ENCODE results near the gene MINDY4. TPM values are rescaled to one million over a fixed set of nuclear protein-coding genes. Genes with fewer than 3 reads are reported as not detected.

Gene MINDY4
- total RNA-seq, 1 donor from 2014 or later: 4.1 TPM

DNA sequence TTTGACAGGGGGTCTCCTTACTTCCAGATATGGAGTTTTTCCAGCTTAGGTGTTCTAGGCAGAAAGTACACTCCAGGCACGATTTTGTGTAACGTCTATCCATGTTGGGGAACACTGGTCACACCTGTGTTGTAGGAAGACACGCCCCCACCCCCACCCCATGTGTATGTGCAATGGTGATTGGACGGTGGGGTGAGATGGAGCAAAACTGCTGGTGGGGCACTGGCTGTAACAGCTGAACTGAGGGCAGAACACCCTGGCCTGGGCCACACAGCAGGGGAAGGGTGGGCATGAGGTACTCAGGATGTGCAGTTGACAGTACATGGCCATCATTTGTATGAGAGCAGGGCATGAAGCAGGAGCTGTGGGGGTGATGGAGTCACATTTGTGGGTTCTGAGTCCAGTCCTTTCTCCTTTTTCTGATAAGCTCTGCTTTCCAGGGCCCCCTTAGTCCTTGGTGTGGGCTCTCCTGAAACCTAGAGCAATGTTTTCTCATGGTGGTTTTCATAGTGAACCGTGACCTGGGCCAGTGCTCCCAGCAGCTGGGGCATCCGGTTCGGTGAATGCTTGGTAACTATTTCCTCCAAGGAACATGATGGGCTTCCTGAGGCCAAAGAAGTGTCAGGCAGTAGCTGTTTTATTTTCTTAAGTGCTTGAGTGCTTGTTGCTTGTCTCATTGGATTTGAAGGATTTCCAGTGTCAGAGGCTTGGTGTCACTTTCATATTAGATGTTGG is 77.1 kb downstream of the MINDY4 start:
- Mint-ChIP-seq H3K9me3 (ENCODE audit: unreplicated experiment) (peaks cover 6% of the 10 kb centered on the region), H3K4me3 (ENCODE audit: unreplicated experiment) (no peak overlapping the region), H3K27me3 (ENCODE audit: low read depth, unreplicated experiment) (peaks cover 10% of the 10 kb centered on the region), H3K27ac (ENCODE audit: unreplicated experiment) (no peak overlapping the region), H3K4me1 (ENCODE audit: low read depth, unreplicated experiment) (peaks cover 14% of the 10 kb centered on the region), H3K36me3 (ENCODE audit: low read depth, unreplicated experiment) (peaks cover 3% of the 10 kb centered on the region)
- Histone ChIP-seq H4K20me1 (ENCODE audit: insufficient read depth, low read length) (no peaks in the 10 kb centered on the region), H3K4me1 (ENCODE audit: insufficient read depth, low read length) (no peaks in the 10 kb centered on the region), H3K27me3 (ENCODE audit: insufficient read depth, low read length) (no peaks in the 10 kb centered on the region), H3K9ac (ENCODE audit: low read length) (no peak overlapping the region), H3K4me3 (ENCODE audit: insufficient read depth, low read depth, low read length) (no peak overlapping the region), H3K27ac (ENCODE audit: low read depth, low read length) (no peak overlapping the region), H2AFZ (ENCODE audit: low read depth, low read length) (no peak overlapping the region), H3K9me3 (ENCODE audit: insufficient read depth, low read depth, low read length) (no peaks in the 10 kb centered on the region), H3K4me2 (ENCODE audit: low read length) (no peak overlapping the region), H3K79me2 (ENCODE audit: insufficient read depth, low read length) (no peaks in the 10 kb centered on the region), H3K36me3 (ENCODE audit: insufficient read depth, low read length) (no peaks in the 10 kb centered on the region)
- no peak for FAIRE-seq
- DNase-seq (ENCODE audit: low read depth): no peak
- no peak for TF ChIP-seq EZH2 (IDR thresholded peaks at IDR 0.05; ENCODE audit: insufficient read depth, low read length)
- TF ChIP-seq, protein P1, sequence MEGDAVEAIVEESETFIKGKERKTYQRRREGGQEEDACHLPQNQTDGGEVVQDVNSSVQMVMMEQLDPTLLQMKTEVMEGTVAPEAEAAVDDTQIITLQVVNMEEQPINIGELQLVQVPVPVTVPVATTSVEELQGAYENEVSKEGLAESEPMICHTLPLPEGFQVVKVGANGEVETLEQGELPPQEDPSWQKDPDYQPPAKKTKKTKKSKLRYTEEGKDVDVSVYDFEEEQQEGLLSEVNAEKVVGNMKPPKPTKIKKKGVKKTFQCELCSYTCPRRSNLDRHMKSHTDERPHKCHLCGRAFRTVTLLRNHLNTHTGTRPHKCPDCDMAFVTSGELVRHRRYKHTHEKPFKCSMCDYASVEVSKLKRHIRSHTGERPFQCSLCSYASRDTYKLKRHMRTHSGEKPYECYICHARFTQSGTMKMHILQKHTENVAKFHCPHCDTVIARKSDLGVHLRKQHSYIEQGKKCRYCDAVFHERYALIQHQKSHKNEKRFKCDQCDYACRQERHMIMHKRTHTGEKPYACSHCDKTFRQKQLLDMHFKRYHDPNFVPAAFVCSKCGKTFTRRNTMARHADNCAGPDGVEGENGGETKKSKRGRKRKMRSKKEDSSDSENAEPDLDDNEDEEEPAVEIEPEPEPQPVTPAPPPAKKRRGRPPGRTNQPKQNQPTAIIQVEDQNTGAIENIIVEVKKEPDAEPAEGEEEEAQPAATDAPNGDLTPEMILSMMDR (IDR thresholded peaks at IDR 0.05; ENCODE audit: insufficient read depth, low read depth, low read length): no peak

DNA sequence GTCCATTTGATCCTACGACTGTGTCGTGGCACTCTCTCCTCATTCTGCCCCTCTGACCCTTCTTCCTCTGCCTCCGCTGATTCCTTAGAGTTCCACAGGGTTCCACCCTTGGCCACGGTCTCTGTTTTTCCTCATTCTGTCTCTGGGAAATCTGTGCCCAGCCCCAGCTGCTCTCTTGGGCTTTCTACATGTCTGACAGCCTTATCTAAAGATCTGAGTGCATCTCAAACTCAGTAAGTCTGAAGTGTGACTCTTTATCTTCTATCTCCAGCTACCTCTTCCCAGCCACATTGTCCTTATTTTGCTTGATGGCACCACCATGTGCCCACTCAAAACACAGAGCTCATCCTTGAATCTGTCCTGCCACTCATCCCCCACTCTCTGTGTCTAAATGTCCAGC is 78.3 kb downstream of the MINDY4 start:
- H3K4me3 Mint-ChIP-seq (ENCODE audit: unreplicated experiment): no peak overlapping the region
- H3K4me1 Mint-ChIP-seq (ENCODE audit: low read depth, unreplicated experiment): peaks cover 14% of the 10 kb centered on the region

More for the DNA sequence above, 78.3 kb downstream of the MINDY4 start:
- peaks cover 6% of the 10 kb centered on the region for H3K36me3 Mint-ChIP-seq (ENCODE audit: low read depth, unreplicated experiment)
- peaks cover 8% of the 10 kb centered on the region for H3K9me3 Mint-ChIP-seq (ENCODE audit: unreplicated experiment)
- no peaks in the 10 kb centered on the region for H3K27me3 ChIP-seq (ENCODE audit: insufficient read depth, low read length)
- DNase-seq (ENCODE audit: low read depth) (no peak), FAIRE-seq (no peak)
- H3K9ac ChIP-seq (ENCODE audit: low read length): no peak overlapping the region
- H4K20me1 ChIP-seq (ENCODE audit: insufficient read depth, low read length): no peaks in the 10 kb centered on the region
- H3K27ac Mint-ChIP-seq (ENCODE audit: unreplicated experiment): no peak overlapping the region
- no peak overlapping the region for H2AFZ ChIP-seq (ENCODE audit: low read depth, low read length)
- H3K4me2 ChIP-seq (ENCODE audit: low read length): no peak overlapping the region
- H3K9me3 ChIP-seq (ENCODE audit: insufficient read depth, low read depth, low read length): no peaks in the 10 kb centered on the region
- H3K27ac ChIP-seq (ENCODE audit: low read depth, low read length): no peak overlapping the region
- no peak overlapping the region for H3K4me3 ChIP-seq (ENCODE audit: insufficient read depth, low read depth, low read length)
- no peaks in the 10 kb centered on the region for H3K36me3 ChIP-seq (ENCODE audit: insufficient read depth, low read length)
- H3K4me1 ChIP-seq (ENCODE audit: insufficient read depth, low read length): no peaks in the 10 kb centered on the region
- no peaks in the 10 kb centered on the region for H3K79me2 ChIP-seq (ENCODE audit: insufficient read depth, low read length)
- TF ChIP-seq, protein P1 (IDR thresholded peaks at IDR 0.05; ENCODE audit: insufficient read depth, low read depth, low read length): no peak
- no peak for TF ChIP-seq EZH2 (IDR thresholded peaks at IDR 0.05; ENCODE audit: insufficient read depth, low read length)
- peaks cover 10% of the 10 kb centered on the region for H3K27me3 Mint-ChIP-seq (ENCODE audit: low read depth, unreplicated experiment)
